GM21529 (cell line): ENCODE data around the gene CLEC16A.

Source experiments
- ATAC-seq: cut with Tn5 transposase; IDR thresholded peaks from one replicate; pipeline ENCODE4 v1.9.1; 2021; ENCODE audit not compliant: unreplicated experiment

The CLEC16A gene

DNA sequence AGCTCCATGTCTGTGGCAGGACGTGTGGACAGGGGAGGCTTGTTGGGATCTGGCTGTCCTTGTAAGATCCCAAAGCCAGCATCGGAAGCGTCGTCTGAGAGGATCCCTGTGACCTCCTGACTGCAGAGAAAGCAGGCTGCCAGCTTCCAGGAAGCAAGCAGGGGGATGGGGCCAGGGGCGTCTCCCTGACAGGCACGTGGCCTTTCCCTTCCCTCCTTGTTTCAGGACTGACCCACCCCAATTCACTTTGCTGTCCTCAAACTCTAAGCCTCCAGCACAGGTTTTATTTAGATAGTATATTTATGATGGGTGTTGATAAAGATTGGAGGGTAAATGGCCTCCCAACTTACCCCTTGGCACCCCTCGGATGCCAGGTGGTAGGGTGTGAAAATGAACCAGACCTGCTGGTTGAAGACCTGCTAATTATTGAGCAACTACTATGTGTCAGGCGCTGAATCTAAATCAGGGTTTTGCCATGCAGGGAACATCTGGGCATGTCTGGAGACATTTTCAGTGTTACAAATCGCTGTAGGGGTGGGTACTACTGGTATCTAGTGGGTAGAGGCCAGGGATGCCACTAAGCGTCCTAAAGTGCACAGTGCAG is 287.1 kb downstream of the CLEC16A start:
- no peak for ATAC-seq
